SW480 (cell line): ENCODE measurements around the gene PPP1R14C.
A peak's percentile ranks its signal among the peaks of the same experiment; 100 is the strongest.

Experiments
- DNase-seq: peaks from one replicate; pipeline ENCODE4 v3.0.0-alpha.2; 2016; ENCODE audit warnings: low spot score

The PPP1R14C gene

DNA sequence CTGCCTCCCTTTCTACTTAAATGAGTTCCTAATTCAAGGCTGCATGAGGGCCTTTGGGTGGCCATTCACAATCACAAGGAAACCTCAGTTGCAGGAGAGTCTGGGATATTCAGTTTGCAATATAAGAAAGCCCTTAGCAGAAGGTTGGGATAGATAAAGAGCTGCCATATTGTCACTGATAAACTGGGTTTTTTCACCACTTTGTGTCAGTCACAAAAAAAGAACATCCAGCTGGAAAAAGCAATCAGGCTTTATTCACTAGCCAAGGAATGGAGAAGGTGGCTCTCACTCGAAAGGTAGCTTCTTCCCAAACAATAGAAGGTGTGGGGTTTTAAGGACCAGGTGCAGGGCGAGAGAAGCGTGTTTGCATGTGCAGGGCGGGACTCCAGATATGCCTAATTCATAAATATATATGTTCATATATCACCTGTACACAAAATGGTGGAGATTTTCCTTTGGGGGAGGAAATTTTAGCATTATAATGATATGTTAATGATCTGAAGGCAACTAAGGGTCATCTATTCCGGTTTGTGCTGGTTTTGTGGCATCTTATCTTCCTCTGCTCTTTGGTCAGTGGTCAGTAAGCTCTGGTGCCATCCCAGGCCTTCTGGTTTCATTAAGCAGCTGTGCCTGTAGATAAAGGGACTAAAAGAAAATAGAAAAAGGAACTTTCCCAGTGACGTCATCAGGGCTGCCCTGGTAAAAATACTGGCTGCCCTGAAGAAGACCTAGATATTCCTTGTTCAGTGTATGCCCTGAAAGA lies 128.8 kb downstream of the PPP1R14C start:
- no peak for DNase-seq

DNA sequence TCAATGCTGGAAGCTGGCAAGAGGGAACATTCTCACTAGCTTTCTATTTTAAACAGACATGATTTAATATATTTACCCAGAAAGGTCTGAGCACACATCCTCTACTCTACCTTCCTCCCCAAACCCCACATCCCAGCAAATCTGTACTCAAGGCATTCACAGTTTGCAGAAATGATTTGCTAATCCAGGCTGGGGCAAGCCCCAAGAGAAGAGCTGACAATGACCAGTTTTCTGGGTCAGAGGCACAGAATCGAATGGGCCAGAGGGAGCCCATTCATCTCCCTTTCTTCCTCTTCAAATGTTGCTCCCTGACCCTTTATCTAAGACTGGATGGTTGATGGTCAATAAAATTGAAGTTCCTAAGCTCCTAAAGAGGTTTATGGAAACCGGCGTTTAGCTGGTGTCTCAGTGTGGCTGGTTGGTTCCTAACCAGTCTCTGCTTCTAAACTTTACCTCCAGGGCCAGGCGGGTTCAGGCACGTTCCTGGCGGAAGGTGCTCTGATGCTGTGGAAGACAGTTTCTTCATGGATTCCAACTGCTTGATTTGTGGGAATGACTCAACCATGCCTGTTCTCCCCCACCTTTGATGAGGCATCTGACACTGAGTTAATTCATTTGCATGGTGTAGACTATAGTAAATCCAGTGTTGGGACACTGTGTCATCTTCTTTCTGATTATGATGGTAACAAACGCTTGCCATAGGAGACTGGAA lies 129.6 kb downstream of the PPP1R14C start:
- peak; percentile 36 for DNase-seq

DNA sequence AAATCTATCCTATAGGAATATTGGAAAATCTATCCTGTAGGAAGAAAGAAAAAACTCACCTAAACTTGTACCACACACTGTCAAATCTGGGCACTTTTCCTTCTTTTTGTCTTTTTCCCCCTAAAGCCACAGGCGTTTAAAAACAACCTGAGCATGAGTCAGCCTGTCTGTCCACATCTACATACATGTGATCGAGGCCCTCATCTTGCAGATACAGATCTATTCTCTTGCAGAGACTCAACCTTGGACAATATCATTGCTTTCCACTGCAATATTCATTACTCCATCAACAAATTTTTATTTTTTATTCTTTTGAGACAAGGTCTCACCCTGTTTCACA lies 130.1 kb downstream of the PPP1R14C start:
- no peak for DNase-seq

DNA sequence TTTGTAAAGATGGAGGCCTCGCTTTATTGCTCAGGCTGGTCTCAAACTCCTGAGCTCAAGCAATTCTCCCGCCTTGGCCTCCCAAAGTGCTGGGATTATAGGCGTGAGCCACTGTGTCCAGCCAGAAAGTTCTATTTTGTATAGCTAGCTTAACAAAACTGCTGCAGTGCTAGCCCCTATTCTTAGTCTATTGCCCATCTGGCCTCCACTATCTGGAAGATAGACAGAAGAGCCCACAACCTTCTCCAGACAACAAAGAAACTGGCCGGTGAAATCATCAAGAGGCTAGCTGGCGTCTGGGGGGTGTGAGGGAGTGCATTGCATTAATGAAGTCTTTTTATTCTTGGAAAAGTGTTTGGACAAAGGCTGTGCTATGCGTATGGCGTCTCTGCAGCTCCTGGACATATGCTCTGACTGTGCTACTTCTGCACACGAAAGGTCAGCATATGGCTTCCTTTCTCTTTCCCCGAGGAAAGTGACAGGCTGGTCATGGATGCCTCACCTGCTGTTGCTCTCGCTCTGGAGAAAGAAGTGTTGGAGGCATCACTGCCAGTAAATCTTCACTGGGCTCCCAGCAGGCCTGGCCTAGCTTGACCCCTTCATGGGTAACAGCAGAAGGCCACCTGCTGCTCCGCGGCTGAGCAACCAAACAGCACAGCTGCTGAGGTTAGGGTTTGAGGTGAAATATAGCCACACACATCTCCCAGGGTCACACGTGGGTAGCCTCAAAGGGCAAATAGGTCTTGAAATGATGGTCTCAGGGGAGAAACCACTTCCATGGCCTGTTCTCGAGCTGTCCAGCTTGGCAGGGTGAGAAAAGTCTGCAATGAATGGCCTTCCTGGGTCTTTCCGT lies 130.8 kb downstream of the PPP1R14C start:
- DNase-seq, result no peak

DNA sequence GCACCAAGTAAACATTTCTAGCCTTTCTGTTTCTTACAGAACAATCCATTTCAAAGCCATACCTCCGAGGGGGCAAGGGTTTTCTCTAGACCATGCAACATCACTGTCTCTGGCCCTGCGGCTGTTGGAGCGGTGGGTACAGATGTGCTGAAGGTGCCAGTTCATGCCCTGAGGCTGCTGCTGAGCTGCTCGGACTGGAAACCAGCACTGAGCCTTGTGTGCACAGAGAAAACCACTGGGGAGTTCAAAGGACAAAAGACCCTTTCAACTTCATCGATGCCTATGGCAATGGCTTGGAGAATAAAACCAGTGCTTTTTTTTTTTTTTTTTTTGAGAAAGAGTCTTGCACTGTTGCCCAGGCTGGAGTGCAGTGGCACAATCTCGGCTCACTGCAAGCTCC lies 132.6 kb downstream of the PPP1R14C start:
- DNase-seq, result no peak

DNA sequence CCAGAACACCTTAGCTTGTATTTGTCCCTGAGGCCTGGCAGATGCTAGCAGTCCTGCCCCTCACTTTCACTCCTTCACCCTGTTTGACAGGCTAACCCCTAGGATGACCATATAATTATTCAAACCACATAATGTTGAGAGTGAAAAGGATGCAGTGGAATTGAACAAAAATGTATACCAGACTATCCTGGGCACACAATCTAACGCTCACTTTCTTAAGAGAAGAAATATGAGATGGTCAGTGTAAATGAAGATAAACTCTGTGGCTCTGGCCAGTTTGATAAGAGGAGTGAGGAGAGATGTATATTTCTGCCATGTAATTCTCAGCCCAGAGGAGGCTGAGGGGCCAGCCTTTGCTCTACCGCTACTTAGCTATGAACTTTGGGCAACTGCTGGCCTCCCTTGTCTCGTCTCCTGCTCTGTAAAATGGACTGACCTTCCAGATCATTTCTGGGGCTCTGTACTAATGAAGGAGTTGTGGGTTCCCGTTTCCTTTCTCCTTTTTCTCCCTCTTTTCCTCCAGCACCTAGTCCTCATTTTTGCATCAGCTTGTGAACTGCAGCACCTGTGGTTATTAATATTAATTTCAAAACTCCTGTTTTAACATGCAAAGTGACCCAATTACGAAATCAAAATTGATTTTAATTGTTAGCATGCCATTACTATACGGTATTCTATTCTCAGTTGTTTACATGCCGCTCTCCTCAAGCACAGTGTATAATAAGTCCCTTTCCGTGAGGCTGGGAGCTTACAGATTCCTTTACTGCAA lies 133.5 kb downstream of the PPP1R14C start:
- no peak for DNase-seq

DNA sequence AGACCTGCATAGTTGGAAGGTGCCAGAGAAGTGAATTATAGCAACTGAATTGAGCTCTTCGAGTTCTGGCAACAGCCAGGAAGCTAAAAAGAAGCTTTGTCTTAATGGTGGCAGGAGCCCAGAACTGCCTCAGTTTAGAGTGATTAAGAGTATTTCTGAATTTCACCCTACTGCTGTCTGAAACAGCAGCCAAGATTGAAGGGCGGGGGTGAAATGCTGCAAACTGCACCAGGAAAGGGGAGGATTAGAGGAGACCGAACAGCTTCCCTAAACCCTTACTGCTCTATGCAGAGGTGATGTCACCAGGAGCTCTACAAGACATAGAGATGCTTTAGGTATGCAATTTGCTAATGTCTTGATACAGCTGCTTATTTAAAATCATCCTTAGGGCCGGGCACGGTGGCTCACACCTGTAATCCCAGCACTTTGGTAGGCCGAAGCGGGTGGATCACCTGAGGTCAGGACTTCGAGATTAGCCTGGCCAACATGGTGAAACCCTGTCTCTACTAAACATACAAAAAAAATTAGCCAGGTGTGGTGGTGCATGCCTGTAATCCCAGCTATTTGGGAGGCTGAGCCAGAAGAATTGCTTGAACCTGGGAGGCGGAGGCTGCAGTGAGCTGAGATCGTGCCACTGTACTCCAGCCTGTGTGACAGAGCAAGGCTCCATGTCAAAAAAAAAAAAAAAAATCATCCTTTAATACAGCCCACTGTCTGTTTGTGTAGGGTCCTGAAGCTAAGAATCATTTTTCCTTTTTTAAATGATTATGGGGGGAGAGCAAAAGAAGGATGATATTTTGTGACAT lies 134.3 kb downstream of the PPP1R14C start:
- no peak for DNase-seq

DNA sequence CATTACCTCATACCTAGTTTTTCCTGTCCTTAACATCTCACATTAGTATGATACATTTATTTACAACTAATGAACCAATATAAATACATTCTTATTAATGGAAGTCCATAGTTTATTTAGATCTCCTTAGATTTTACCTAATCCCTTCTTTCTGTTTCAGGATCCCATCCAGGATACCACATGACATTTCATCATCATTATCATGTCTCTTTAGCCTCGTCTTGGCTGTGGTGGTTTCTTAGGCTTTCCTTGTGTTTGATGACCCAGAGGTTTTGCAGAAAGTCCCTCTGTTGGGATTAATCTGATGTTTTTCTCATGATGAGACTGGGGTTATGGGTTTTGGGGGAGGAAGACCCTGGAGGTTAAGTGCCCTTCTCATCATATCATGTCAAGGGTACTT lies 136.7 kb downstream of the PPP1R14C start:
- no peak for DNase-seq

DNA sequence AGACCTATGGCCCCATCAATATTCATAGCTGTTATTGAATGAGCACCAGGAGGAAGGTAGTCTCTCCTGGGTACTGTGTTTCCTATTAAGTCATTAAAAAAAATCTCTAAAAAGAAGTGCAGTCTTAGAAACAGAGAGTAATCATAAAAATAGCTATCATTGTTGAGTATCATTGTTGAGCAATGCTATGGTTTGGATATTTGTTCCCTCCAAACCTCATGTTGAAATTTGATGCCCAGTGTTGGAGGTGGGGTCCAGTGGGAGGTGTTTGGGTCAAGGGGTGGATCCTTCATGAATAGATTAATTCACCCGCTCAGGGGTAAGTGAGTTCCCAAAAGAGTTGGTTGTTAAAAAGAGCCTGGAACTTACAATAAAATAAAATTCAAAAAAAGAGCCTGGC lies 137.9 kb downstream of the PPP1R14C start:
- DNase-seq, result no peak

DNA sequence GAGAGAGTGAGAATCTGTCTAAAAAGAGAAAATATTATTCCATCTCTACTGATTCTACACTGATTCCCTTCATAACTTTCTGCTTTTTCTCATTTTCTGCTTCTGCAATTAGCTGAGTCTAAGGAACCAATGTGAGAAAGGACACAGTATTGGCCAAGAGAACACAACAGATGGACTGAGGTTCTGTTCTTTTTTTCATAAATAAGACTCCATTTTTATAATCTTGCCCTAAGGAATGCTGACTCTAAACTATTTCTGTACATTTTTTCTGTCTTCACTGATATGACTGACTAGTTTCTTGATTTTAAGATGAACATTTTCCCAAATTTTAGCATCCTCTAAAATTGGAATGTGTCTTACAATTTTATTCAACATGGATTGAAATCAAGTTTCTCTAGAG lies 138.9 kb downstream of the PPP1R14C start:
- no peak for DNase-seq

DNA sequence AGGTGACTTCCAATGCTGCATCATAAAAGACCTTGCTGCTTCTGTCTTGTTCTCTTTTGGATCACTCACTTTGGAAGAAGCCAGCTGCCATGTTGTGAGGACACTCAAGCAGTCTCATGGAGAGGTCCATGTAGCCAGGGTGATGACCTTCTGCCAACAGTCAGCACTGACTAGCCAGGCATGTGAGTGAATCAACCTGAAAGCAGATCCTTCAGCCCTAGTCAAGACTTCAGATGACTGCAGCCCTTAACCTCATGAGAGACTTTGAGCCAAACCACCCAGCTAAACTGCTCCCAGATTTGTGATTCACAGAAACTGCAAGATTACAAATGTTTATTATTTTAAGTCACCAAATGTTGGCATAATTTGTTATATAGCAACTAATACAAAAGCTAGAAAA lies 140.0 kb downstream of the PPP1R14C start:
- no peak for DNase-seq

DNA sequence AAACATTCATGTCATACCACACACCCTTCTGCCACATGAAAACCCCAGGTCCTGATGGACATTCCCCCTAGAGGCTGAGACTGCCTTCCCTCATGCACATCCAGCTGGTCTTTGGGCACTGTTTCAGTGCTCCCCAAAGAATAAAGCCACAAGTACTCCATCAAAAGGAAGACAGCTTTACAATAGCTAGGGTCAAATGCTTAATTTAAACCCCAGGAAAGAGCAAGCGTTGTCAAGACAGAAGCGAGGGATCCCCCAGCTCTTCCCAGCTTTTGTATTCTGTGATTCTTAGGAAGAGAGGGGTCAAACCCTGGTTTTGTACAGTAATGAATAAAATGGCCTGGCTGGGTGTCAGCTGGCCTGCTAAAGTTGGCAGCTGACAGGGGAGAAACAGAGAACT lies 143.6 kb downstream of the PPP1R14C start:
- no peak for DNase-seq

DNA sequence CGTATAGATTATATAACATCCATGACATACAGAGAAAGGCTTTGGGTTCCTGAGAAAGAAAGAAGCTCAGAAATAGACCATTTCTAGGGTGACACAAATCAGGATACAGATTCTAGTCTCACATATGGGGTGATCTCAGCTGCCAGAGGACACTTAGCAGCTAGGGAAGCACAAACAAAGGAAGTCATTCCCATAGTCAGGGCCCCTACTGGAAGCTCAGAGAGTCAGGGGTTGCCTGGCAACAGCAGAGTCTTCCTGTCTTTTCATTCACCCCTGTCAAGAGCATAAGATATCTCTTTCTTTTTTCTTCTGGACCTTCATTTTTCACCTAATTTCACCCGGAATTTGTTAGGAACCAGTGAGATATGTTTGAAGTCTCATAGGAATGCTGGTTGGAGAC lies 144.1 kb downstream of the PPP1R14C start:
- no peak for DNase-seq

DNA sequence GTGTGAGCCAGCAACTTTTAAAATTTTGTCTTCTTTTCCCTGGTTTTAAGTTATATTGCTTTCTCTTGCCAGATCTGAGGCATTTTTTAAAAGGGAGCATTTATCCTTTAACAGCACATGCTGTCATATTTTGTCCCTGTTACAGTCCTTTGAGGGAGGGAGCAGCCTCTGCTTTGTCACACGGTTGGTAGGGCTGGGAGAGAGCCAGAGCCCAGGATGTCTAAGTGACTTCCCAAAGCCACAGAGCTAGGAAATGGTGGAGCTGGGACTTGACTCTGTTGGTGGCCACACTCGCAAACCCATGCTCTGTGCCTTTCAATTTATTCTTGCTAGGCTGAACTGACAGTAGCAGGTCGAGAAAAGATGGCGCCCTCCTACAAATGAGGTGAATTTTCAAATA lies 145.6 kb downstream of the PPP1R14C start:
- no peak for DNase-seq

DNA sequence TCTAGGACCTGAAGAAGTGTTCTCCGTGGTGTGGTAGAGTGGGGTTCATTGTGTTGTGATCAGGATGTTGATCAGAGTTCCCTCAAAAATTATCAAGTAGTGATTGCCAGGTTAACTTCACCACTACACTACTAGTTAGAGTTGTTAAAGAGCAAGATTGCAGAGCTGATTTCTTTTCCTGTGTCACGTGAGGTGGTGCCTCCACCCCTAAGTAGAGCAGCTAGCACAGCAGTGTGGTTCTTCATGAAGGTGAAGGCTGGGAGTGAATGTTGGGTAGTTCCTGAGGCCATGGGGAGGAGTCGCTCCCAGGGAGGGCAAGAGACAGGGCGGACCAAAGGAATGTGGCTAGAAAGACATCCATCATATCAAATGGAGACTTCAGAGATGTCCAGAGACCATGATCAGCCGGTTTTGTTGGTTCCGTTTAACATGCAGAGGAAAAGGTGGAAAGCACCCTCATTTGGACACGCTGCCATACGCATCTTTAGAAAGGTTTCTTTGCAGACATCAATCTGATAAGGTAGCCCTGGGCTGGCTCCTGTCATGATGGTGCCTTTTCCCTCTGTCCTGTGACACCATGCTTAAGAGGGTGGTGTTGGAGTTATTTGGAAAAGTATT lies 146.7 kb downstream of the PPP1R14C start:
- DNase-seq, result no peak

DNA sequence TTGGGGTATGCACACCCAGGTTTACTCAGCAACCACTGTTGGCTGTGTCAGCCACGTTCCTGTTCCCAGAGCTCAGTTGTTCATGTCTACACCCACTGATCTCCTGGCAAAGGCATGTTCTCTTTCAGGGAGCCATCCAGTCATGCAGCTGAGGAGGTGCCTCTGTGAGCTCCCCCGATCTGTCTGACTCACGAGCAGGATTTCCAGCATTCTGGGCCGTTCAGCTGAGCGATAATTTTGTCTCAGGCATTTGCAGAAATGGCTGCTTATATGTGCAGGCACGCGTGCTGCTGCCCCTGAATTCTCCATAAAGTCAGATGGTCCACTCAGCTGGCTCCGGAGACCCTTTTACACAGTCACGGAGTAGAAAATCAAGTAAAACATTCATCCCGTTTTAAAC lies 147.6 kb downstream of the PPP1R14C start:
- DNase-seq, result no peak

DNA sequence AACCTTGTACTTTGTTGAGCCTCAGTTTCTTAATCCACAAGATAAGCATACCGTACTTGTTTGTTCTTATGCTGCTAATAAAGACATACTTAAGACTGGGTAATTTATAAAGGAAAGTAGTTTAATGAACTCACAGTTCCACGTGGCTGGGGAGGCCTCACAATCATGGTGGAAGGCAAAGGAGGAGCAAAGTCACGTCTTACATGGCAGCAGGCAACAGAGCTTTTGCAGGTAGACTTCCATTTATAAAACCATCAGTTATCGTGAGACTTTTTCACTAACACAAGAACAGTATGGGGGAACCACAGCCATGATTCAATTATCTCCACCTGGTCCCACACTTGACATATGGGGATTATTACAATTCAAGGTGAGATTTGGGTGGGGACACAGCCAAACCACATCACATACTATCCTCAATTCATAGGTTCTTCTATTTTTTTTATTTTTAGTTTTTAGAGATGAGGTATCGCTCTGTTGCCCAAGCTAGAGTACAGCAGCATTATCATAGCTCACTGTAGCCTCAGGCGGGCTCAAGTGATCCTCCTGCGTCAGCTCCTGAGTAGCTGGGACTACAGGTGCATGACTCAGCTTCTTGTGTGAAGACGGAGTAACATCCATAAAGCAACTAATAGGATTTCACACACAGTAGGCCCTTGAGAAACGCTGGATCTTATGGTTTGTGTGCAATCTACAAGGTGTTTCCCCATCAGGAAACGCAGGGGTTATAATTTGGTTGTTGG lies 149.3 kb downstream of the PPP1R14C start:
- no peak for DNase-seq

DNA sequence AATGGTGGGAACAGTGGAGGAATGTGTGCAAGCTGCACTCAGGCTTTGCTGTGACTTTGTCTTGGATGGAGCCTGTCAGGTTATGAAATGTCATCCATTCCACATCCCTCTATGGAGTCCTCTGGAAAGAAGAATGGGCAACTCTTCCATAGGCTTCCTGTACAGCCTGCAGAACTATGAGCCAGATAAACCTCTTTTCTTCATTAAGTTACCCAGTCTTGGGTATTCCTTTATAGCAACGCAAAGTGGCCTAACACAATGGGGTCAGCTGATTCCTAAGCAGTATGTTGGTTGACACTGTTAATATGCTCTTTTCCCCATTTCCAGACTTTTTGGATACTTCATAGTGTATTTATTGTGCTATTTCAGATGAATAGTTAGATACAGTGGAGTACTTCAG lies 150.2 kb downstream of the PPP1R14C start:
- DNase-seq, result no peak

DNA sequence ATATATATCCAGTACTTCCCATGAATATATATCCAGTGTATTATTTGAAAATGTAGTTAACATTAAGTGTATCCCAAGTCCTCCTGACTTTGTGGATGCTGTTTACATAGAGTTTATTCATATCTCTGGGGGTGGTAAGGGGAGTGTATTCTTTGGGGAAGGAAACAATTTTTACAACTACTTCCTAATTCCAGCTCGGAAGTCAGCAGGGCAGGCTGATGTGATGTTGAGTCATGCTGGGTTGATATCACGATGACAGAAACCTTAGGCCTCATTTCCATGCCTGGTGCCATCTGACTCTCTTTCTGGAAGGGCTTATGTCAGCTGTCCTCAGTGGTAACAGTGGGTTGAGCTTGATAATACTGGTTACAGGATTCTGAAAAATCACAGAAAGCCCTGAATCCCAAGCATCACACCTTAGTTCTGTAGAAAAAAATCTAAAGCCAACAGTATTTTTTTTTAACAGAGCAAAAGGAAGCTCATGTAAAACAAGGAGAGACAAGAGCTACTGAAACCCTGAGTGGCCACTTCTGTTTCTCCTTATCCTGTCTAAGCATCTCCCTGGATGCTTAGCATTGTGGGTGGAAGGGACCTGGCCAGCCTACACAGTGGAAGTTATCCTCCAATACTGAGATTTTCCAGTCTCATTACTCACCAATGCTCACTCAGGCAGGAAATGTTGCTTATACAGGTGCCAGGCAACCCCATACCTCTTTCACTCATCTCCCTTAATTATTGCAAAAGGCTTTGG lies 150.8 kb downstream of the PPP1R14C start:
- DNase-seq, result peak; percentile 8
